ENCODE results near the gene MTA1.

MTA1 gene

DNA sequence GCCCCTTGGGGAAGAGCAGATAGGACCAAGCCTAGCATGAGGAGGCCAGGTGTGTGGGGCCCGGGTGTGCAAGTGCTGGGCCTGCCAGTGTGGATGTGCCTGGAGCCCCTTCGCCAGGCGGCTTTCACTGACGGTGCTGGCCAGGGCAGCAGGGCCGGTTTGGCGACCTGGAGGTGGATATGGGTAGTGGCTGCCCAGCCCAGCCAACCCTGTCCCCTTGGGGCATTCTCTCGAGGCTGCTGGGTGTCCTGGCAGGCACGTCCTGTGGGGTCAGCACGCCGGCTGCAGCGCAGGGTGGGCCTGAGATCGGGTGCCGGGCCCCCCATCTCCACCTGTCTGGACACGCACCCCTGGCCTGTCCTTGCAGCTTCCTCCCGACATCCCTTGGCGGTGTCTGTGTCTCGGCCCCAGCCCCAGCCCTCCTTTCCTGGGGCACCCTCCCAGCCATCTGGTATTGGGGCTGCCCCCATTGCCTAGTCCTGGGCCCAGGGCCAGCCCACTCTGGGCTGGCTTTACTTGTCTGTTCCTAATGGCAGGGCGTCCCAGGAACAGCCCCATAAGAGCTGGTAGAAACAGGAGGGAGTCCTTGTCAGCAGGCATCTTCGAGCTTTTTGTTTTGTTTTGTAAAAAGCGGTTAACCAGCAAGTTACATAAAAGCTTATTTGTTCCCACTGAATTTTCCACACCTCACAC is 47.8 kb downstream of the MTA1 start:
- no peak for DNase-seq

DNA sequence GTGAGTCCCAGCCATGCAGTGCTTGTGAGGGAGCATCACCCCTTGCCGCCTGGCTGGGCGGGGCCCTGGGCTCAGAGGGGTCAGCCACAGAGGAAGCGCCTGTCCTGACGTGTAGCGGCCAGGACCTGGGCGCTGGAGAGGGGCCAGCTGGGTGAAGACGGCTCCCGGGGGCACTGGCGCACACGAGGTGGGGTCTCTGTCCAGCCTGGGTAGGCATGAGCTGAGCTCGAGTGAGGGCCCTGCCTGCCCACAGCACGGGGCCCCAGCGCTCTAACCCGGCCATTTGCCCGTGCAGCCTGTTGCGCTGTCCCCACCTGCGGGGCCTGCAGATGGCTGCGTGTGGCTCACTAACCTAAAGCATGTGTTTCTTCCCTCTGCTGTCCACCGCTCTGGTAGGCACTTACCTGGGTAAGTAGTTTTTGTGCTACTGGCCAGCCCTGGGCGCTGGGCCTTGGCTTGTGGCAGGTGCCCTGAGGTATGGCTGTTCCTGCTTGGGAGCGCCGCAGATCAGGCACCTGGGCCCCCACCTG is 48.4 kb downstream of the MTA1 start:
- no peak for DNase-seq

DNA sequence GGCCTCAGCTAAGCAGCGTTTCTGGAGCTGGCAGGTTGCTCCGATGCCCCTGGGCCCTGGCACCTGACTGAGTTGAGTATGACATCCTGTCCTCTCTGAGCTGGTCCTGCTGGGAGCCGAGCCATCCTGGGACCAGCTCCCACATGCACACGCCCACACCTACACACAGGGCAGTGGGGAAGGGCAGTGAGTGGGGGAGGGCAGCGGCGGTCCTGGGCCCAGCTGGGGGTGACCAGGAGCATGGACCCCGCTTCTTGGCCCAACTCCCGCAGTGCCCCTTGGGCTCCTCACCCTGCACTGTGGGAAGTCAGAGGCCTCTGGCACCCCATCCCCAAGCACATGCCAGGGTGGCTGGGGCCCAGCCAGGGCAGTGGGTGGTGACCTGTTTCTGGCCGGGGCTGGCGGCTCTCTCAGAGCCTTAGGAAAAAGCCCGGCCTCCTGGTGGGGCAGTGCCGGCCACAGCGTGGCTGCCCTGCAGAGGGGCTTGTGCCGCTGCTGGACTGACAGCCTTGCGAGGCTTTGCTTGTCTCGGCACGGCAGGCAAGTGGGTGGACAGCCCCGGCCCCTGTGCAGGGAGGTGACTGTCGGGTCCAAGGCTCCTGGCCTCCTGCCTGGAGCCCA is 49.1 kb downstream of the MTA1 start:
- DNase-seq, result no peak

DNA sequence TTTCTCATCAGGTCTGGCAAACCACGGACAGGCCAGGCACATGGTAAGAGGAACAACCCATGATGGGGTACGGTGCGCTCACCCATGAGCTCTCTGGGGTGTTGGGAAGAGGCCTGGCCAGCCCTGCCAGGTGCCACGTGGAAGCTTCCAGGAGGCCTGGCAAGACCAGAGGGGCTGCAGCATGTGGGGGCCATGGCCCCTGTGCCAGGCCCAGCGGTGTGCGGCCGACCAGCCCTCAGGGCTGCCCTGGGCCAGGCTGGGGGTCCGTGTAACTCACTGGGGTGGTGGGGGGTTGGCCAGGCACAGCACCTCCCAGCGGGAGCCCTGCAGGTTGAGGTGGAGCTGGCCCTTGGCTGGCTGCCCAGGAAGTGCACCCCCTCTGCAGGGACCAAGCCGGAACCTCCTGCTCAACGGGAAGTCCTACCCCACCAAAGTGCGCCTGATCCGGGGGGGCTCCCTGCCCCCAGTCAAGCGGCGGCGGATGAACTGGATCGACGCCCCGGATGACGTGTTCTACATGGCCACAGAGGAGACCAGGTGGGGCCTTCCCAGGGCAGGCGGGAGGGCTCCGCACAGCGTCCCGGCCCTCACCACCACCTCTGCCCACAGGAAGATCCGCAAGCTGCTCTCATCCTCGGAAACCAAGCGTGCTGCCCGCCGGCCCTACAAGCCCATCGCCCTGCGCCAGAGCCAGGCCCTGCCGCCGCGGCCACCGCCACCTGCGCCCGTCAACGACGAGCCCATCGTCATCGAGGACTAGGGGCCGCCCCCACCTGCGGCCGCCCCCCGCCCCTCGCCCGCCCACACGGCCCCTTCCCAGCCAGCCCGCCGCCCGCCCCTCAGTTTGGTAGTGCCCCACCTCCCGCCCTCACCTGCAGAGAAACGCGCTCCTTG is 50.1 kb downstream of the MTA1 start:
- no peak for DNase-seq

DNA sequence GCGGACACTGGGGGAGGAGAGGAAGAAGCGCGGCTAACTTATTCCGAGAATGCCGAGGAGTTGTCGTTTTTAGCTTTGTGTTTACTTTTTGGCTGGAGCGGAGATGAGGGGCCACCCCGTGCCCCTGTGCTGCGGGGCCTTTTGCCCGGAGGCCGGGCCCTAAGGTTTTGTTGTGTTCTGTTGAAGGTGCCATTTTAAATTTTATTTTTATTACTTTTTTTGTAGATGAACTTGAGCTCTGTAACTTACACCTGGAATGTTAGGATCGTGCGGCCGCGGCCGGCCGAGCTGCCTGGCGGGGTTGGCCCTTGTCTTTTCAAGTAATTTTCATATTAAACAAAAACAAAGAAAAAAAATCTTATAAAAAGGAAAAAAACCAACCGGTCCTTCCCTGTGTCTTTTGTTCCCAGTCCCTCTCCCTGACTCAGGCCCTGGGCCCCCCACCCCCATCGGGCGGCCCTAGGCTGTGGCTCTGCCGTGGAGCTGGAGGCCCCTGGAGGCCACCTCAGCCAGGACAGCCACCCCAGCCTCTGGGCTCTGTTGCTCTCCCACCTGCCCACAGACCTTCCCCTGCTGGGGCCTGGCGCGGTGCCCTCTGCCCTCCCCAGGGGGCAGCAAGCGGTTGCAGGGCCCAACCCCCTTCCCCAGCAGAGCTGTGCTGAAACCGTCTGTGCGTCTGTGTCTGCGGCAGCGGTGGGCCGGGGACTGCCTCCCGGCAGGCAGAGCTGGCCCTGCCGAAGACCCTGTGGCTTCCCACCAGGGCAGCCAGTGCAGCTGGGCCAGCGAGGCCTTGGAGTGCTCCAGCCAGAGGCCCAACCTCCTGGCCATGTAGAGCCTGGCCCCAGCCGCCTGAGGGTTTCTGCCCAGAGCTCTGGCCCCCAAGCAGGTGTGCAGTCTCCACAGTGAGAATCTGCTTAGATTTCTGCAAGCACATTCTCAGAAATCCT is 51.0 kb downstream of the MTA1 start:
- DNase-seq, result no peak

DNA sequence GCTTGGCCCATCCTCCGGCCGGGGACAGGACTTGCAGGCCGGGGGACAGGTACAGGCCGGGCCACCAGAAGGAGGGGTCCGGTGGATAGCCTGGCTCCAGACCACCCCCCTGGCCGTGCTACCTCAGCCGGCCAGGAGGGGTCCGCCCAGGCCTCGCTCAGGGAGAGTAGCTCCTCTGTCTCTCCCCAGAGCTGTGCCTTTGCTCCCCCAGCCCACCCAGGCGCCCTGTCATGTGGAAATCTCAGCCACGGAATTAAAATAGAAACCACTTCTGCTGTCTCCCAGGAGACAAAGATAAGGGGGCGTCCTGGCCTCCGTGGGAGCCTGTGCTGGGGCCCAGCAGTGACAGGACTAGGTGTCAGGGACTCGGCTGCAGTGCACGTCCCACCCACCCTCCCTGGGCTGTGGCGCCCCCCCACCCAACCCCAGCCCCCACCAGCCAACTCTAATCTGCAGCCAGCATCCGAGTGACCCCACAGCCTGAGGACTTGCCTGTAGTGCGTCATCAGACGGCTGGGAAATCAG is 51.7 kb downstream of the MTA1 start:
- no peak for DNase-seq

DNA sequence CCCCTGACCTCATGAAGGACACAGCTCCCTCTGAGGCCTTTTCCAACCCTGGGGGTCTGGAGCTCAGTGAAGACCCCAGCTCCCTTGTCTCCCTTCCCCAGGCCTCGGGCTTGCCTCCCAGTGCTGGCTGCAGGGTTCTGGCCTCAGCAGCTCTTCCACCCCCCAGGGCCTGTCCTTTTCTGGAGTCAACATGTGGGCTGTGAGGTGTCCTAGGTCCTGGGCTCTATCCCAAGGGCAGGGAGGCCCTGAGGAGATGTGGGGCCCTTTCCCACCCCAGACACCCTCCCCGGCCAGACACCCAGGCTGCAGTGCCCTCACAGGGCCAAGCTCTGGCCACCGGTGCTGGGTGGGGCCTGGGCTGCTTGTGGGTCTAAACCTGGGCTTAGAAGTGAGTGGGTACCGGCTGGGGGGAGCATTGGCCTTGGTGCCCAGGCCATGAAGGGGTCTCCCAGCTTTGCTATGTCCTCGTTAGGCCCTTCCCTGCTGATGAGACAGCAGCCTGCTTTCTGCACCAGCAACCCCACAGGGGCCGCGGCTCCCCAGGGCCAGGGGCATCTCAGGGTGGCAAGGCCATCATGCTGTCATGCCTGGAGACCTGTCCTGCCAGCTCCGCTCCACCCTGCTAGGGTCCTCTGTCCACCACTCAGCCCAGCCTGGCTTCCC is 52.3 kb downstream of the MTA1 start:
- DNase-seq, result no peak

DNA sequence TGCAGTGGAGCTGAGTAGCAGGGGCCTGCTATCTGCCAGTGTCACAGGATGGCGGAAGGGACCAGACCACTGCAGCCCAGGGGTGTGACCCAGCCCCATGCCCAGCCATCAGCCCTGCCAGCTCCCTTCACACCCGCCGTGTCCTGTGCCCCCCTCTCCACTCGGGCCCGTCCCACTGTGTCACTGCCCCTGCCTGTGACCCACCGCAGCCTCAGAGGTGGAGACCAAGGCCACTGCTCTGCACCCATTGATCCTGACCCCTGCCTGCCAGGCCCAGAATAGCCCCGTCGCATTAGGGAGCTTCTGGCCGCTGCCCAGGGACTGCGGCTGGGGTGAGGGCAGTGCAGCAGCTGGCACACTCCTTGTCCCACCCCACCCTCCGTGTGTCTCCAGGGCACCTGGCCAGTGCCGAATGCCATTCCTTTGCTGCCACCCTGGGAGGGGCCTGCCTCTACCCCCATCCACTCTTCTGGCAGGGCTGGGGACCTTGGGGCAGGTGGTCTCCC is 52.9 kb downstream of the MTA1 start:
- DNase-seq, result no peak

DNA sequence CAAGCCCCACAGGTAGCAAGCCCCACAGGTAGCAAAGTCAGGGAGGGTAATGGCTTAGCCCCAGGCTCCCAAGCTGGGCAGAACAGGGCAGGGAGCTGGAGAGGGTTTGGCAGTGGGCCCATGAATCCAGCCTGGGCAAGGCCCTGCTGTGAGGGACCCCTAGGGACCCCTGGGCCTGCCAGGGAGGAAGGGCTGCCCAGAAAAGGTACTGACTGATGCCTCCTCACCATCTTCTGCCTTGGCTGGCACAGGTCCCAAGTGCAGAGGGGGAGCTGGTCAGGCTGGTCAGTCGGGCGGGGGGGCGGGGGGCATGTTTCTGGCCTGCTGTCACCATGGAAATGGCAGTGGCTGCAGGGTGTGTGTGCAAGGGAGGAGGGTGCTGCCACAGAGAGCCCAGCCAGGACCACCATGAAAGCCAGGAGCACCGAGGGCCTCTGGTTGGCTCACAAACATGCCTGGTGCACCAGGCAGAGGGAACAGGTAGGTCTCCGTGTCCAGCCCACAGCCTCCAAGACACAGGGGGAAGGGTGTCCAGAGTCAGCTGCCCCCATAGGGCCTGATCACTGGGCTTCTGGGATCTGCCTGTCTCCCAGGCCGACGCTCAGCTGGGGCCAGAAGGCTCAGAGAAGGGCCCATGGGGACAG is 53.5 kb downstream of the MTA1 start:
- no peak for DNase-seq

DNA sequence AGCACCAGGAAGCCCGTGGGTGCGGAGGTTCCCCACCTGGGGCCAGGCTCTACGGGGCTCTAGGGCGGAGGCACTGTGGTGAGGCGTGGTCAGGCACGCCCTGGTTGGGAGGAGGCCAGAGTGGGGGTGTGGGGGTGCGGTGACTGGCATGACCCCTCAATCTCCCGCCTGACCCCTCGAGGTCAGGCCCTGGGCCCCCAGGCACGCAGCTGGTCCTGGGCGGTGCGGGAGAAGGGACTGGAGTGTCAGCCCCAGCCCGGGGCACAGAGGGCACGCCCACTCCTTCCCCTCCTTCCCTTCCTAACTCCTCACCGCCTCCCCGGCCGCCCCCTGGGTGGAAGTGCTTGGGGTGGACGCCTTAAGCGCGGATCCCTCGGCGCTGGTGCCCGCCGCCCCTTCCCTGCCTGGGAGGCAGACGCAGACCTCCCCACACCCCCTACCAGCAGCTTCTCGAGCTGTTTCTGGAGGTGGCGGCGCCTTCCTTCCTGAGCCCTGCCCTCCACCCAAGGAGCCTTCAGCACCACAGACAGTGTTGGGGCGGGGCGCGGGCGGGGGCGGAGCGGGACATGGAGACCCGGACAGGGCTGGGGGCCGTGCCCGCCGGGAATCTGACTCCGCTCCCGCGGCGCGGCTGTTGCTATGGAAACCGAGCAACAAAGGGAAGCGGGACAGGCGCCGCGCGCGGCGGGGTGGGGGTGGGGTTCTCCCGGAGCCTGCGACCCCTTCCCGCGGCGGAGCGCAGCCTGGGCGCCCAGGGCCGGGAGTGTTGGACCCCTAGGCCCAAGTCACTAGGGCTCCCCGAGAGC is 54.3 kb downstream of the MTA1 start:
- peak; percentile 68 to 82 for DNase-seq

DNA sequence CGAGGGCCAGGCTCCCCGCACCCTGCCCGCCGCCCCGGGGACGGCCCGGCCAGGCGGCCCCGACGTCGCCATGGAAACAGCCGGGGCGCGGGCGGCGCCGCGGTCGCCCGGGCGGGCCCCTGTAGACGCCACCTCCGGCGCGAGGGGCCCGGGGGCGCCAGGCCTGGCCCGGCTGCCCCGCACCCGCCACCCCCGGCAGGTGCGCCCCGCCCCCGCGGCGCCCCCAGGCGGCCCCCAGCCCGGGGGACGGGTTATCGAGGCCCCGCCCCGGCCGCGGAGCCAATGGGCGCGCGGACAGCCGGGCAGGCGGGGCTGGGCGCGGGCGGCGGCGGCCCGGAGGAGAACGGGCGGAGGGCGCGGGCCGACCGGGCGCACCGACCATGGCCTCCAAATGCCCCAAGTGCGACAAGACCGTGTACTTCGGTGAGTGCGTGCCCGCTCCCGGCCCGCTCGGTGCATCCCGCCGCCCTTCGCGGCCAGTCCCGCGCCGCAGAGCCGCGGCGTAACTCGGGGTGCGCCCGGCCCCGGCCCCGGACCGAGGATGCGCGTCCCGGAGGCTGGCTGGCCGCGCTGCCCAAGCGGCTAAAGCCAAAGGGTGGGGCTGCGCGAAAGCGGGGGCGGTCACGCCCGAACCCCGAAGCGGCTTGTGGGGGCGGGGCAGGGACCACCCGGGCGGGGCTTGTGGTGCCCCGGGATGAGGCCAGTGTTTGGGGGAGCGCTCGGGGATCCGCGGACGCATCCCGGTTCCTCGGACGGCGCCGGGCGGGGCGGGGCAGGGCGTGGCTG is 55.0 kb downstream of the MTA1 start, which contains the start of gene CRIP2:
Gene CRIP2 (plus strand): TSS at position 339 of the 786 bp plus-strand sequence. CDS start 42 bp downstream, at position 381.
- DNase-seq, result peak in 1 of 2 experiments; percentile 56

DNA sequence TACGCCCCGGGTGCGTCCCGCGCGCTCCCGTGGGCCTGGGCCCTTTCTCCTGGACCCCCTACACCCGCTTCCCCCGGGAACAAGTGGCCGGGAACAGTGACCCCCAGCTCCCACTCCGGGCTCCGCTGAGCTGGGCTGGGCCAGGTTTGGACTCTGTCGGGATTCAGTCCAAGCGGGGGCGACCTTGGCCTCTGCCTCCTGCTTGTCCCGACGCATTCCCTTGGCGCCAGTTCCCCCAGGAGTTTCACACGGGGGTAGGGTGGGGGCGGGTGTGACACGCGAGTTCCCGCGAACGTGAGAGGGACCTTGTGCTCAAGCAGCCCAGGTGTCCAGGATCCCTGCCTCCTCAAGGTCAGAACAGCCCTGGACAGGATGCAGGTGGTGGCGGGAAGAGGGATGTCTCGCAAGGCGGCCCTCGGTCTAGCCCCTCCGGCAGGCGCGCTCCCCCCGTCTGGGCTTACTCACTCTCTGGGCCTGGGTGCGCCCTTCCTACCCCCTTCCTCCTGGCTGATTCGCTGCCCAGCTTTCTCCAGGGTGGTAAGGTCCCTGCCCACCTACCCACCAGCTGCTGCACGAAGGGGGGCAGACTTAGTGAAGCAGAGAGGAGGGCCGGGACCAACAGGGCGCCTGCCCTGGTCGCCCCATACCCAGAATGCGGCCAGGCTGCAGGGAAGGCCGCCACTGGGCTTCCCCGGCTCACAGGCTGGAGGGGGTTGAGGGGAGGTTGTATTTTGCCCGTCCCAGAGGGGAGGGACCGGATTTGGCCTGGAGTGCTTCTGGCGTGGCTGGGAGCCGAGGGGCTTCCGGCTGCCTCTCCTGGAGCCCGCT is 55.9 kb downstream of the MTA1 start:
- no peak for DNase-seq

DNA sequence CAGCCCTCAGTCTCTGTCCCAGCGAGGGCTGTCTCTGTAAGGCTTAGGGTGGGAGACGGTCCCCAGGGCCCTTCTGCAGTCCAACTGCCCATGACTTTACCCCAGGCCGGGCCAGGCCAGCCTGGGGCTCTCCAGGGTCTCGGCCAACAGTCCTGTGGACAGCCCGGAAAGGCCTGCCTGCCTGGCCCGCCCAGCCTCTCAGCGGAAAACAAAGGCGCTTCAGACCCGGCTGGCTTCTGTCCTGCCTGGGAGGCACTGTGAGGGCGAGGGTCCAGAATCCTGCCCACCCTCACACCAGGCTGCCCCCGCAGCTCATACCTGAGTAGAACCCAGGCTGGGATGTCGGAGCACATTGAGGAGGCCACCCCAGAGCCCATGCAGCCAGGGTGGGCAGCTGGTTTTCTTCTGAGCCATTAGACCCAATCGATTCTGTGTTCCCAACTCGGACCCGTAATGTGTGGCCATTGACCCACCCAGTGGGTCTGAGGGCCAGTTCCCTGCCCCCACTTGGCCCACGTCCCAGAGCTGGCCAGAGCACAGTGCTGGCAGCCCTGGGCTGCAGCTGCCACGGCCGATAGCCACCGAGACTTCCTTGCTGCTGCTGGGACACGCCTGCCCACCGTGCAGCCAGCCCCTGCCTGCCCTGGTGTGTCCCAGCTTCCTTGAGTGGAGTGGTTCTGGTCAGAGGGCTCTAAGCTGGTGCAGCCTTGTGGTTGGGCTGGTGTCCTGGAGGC is 56.6 kb downstream of the MTA1 start:
- no peak for DNase-seq

DNA sequence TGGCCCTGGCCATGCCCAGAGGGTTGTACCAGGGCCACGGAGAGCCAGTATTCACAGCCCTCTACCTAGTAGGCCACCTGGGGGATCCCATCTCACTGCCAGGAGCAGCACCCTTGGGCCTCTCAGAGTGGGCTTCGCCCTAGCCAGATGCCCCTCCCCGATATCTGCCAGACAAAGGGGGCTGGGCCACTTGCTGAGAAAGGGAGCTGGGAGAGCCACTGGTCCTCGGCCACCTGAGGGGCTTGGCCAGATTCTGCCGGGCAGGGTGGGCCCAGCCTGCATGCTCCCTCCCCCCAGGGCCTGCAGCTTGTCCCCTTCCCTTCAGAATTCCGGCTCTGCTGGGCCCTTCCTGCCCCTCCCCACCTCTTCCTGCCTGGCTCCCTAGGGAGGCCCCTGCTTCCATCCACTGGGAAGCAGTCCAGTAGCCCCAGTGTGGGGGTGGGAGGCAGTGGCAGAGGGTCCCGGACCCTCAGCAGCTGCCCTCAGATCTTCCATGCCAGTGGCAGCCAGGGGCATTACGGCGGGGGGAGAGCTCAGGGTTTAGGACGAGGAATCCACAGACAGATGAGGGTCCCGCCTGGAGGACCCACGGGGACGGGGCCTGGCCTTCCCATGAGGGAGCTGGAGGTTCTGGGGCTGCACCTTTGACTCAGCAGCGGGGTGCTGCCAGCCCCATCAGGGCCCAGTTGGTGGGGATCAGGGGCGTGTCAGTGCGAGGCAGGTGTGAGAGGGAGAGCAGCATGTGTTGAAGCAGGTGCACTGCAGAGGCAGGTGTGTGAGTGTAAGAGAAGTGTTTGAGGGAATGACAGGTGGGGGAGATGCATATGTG is 57.4 kb downstream of the MTA1 start:
- DNase-seq, result no peak

DNA sequence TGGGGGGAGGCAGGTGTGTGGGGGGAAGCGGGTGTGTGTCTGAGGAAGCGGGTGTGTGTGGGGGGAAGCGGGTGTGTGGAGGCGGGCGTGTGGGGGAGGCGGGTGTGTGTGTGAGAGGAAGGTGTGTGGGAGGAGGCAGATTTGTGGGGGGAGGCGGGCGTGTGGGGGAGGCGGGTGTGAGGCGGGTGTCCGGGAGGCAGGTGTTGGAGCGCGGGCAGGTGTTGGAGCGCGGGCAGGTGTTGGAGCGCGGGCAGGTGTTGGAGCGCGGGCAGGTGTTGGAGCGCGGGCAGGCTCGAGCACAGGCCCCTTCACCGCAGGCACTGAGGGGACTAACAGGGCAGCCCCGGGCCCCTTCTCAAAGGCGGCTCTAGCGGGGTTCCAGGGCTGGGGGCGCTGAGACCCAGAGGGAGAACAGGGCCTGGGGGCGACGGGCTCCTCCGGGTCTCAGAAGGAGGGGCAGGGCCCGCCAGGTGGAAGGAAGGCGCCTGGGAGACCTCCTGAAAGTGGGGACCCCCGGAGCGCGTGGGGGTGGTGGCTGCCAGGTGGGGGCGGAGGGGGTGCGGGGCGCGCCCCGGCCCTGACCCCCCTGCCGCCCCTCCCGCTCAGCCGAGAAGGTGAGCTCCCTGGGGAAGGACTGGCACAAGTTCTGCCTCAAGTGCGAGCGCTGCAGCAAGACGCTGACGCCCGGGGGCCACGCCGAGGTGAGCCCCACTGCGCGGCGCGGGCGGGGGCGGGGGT is 58.2 kb downstream of the MTA1 start:
- no peak for DNase-seq

Measured in NCI-H187 (cell line).